ENCODE data around the gene REV3L. TPM values are rescaled to one million over a fixed set of nuclear protein-coding genes. Genes with fewer than 3 reads are reported as not detected.
A peak's percentile ranks its signal among the peaks of the same experiment; 100 is the strongest.

Gene REV3L
- total RNA-seq, 1 experiment from 2014 or later: 12.8 TPM

GRCh38 chr6:111484633-111484930, 1.6 kb upstream of the REV3L start:
- peak overlapping the region; percentile 81 for H3K4me2 ChIP-seq (ENCODE audit: low read length)
- H4K20me1 ChIP-seq (ENCODE audit: insufficient read depth): no peaks in the 10 kb centered on the region
- no peaks in the 10 kb centered on the region for H3K9me2 ChIP-seq (ENCODE audit: insufficient read depth)
- no peaks in the 10 kb centered on the region for H3K9me3 ChIP-seq (ENCODE audit: control insufficient read depth in 1 of 2, insufficient read depth in 1 of 2, low read depth in 1 of 2, low read length in 2 of 2)
- H3K9ac ChIP-seq (ENCODE audit: low read length): peak overlapping the region; percentile 92
- intact Hi-C loops (cut with micrococcal nuclease): loop anchor here (5.0 kb wide), 2 partner anchors 123 to 158 kb away; partner anchors contain the start of gene TRAF3IP2
- TF ChIP-seq FOSL1 (IDR thresholded peaks at IDR 0.05; ENCODE audit: low read depth) (no peak), EGR1 (IDR thresholded peaks at IDR 0.05; ENCODE audit: low read depth) (no peak), ZFX (IDR thresholded peaks at IDR 0.05) (no peak), SRF (IDR thresholded peaks at IDR 0.05; ENCODE audit: low read depth) (no peak), CEBPB (IDR thresholded peaks at IDR 0.05; ENCODE audit: low read depth) (no peak), MAX (IDR thresholded peaks at IDR 0.05) (no peak), ZBTB33 (IDR thresholded peaks at IDR 0.05; ENCODE audit: extremely low read depth, insufficient replicate concordance, low read length) (no peak), ATF3 (IDR thresholded peaks at IDR 0.05) (no peak), POLR2AphosphoS5 (IDR thresholded peaks at IDR 0.05; ENCODE audit: low read depth, low read length) (no peak), SP1 (IDR thresholded peaks at IDR 0.05; ENCODE audit: low read depth) (no peak), ELF1 (IDR thresholded peaks at IDR 0.05; ENCODE audit: borderline replicate concordance, low read depth) (no peak), ZNF274 (IDR thresholded peaks at IDR 0.05; ENCODE audit: low read depth, low read length) (no peak), SIN3A (IDR thresholded peaks at IDR 0.05; ENCODE audit: low read depth) (no peak), TCF7L2 (IDR thresholded peaks at IDR 0.05; ENCODE audit: borderline replicate concordance, extremely low read depth, insufficient read depth, insufficient read length) (no peak), CTCF (IDR thresholded peaks at IDR 0.05 in 2 of 3, conservative IDR thresholded peaks at IDR 0.05 in 1 of 3; ENCODE audit: borderline replicate concordance in 1 of 3, insufficient read depth in 1 of 3, low read depth in 2 of 3, low read length in 2 of 3) (no peak), YY1 (IDR thresholded peaks at IDR 0.05; ENCODE audit: extremely low read depth, insufficient replicate concordance, low read depth, low read length) (no peak)
- ChIA-PET CTCF (no interaction called here), POLR2A (interaction anchor here (0.9 kb wide), 2 partner anchors 10 to 55 kb away, joined by 3 read pairs; no protein-coding TSS in a partner anchor), RAD21 (ENCODE audit: low non-redundant PET in 1 of 2, low total read pairs in 2 of 2, uncharacterized antibody in 2 of 2, unreplicated experiment in 2 of 2) (no interaction called here)
- peaks cover 13 to 27% of the 10 kb centered on the region in 2 experiments for H3K4me1 ChIP-seq (ENCODE audit: control insufficient read depth in 1 of 2, insufficient read depth in 2 of 2, low read length in 2 of 2)
- H3K79me2 ChIP-seq (ENCODE audit: insufficient read depth, low read length): peaks cover 27% of the 10 kb centered on the region
- H3K4me3 ChIP-seq (replicated peaks in 1 of 2; ENCODE audit: low read depth in 1 of 2, low read length in 2 of 2): peak overlapping the region; percentile 62 to 85
- no peak overlapping the region for H2AFZ ChIP-seq (ENCODE audit: low read depth, low read length, poor library complexity, severe bottlenecking)
- H3K27me3 ChIP-seq (ENCODE audit: insufficient read depth, low read length): no peaks in the 10 kb centered on the region
- BruUV-seq (replicated peaks): no TSS peak
- H3K36me3 ChIP-seq (ENCODE audit: control insufficient read depth in 1 of 2, insufficient read depth in 2 of 2, low read length in 2 of 2): no peaks in the 10 kb centered on the region
- DNase-seq (ENCODE audit: low read depth, low spot score): no peak
- peak overlapping the region; percentile 86 for H3K27ac ChIP-seq (ENCODE audit: low read depth, low read length)
- ATAC-seq: no peak
